Nasal cavity respiratory epithelium epithelial cell of viscerocranial mucosa (primary cell): ENCODE data around the gene ZDHHC8. TPM values are rescaled to one million over a fixed set of nuclear protein-coding genes. Genes with fewer than 3 reads are reported as not detected.

Experiments
- total RNA-seq: library from RNA; depleted of rRNA; stranded (reverse); fragments of >200 nt; gene quantifications from 2 replicates; pipeline ENCODE4 v1.2.3, GENCODE V29; 2014

Gene ZDHHC8
- total RNA-seq, result 3.4 and 25.6 TPM in 2 replicates

GRCh38 chr22:20131597-20131858 lies at the start of gene ZDHHC8:
Gene ZDHHC8 (plus strand): TSS chr22:20131804. CDS start chr22:20131948, 144 bp downstream.

GRCh38 chr22:20115691-20116375 lies 15.8 kb upstream of the ZDHHC8 start, which contains the start of gene RANBP1:
Gene RANBP1 (plus strand): TSS chr22:20116104. CDS start chr22:20116185, 81 bp downstream.

GRCh38 chr22:20116951-20117632 lies 14.5 kb upstream of the ZDHHC8 start, which contains the start of gene TRMT2A:
Gene TRMT2A (minus strand): TSS chr22:20117226. CDS start chr22:20116906, 320 bp downstream.

GRCh38 chr22:20150381-20151275 lies 19.0 kb downstream of the ZDHHC8 start, which contains the start of gene CCDC188:
Gene CCDC188 (minus strand): TSS chr22:20151055. CDS start chr22:20150986, 69 bp downstream.

Other genes starting within 250 kb of the ZDHHC8 start
- gene COMT, start 190.0 kb upstream of the ZDHHC8 start, total RNA-seq, result 174 and 239 TPM in 2 replicates
- 11.3 and 11.7 TPM in 2 replicates for gene TXNRD2, start 190.0 kb upstream of the ZDHHC8 start, total RNA-seq
- gene ARVCF, start 115.0 kb upstream of the ZDHHC8 start, total RNA-seq, result 11.6 and 16.4 TPM in 2 replicates
- gene TANGO2, start 110.7 kb upstream of the ZDHHC8 start, total RNA-seq, result 46.5 and 49.7 TPM in 2 replicates
- 36.9 and 54.2 TPM in 2 replicates for gene DGCR8, start 51.6 kb upstream of the ZDHHC8 start, total RNA-seq
- gene RANBP1, start 15.7 kb upstream of the ZDHHC8 start, total RNA-seq, result 156 and 164 TPM in 2 replicates
- gene TRMT2A, start 14.6 kb upstream of the ZDHHC8 start, total RNA-seq, result 41.6 and 45.5 TPM in 2 replicates
- gene CCDC188, start 19.3 kb downstream of the ZDHHC8 start, total RNA-seq, result not detected in 2 replicates
- 4.4 and 9.2 TPM in 2 replicates for gene RTN4R, start 136.5 kb downstream of the ZDHHC8 start, total RNA-seq
- 22.9 and 25.4 TPM in 2 replicates for gene DGCR6L, start 188.3 kb downstream of the ZDHHC8 start, total RNA-seq